ENCODE data around the gene THOC2. TPM values are rescaled to one million over a fixed set of nuclear protein-coding genes. Genes with fewer than 3 reads are reported as not detected.
A peak's percentile ranks its signal among the peaks of the same experiment; 100 is the strongest.
"Not testable (repeated sequence)": the region's sequence is repeated elsewhere in the genome, so short reads cannot be mapped to it uniquely, and the experiment has no call there.

THOC2 gene, protein sequence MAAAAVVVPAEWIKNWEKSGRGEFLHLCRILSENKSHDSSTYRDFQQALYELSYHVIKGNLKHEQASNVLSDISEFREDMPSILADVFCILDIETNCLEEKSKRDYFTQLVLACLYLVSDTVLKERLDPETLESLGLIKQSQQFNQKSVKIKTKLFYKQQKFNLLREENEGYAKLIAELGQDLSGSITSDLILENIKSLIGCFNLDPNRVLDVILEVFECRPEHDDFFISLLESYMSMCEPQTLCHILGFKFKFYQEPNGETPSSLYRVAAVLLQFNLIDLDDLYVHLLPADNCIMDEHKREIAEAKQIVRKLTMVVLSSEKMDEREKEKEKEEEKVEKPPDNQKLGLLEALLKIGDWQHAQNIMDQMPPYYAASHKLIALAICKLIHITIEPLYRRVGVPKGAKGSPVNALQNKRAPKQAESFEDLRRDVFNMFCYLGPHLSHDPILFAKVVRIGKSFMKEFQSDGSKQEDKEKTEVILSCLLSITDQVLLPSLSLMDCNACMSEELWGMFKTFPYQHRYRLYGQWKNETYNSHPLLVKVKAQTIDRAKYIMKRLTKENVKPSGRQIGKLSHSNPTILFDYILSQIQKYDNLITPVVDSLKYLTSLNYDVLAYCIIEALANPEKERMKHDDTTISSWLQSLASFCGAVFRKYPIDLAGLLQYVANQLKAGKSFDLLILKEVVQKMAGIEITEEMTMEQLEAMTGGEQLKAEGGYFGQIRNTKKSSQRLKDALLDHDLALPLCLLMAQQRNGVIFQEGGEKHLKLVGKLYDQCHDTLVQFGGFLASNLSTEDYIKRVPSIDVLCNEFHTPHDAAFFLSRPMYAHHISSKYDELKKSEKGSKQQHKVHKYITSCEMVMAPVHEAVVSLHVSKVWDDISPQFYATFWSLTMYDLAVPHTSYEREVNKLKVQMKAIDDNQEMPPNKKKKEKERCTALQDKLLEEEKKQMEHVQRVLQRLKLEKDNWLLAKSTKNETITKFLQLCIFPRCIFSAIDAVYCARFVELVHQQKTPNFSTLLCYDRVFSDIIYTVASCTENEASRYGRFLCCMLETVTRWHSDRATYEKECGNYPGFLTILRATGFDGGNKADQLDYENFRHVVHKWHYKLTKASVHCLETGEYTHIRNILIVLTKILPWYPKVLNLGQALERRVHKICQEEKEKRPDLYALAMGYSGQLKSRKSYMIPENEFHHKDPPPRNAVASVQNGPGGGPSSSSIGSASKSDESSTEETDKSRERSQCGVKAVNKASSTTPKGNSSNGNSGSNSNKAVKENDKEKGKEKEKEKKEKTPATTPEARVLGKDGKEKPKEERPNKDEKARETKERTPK (N-terminal part only)
- total RNA-seq, result 27.8 TPM
- long read RNA-seq, partial matches to known transcripts, result 29 of 37 reads
- long read RNA-seq, other reads (novel, unspliced or antisense), result 7 of 37 reads

DNA sequence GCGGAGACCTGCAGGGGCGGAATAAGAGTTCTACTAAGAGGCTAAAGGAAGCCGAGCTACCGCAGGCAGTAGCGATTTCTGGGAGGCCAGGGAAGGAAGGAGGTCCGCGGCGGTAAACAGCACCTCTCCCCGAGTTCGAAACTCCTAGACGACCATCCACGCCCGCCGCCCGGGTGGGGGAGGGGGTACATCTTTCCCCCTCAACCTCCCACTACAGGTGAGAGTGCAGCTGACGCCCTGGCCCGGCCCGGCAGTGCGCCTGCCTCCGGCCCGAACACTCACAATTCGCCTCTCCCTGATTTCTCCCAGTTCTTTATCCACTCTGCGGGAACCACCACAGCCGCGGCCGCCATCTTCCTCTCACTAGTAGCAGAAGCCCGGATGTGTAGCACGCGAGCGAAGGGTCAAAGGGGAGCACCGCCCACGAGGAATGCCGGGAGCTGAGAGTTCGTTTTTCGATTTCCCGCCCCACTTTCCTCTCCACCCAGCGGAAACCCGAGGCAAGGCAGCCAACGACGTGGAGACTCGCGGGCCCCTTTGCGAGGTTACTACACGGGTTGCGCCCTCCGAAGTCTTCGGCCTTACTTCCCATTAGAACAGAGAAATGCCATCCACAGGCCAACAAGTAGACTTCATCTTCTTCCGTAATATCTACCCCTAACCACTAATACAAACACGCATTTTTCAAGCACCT is at the start of gene THOC2:
TSS of gene THOC2 (minus strand) at position 383 of the 694 bp plus-strand sequence. CDS start at position 353, 30 bp downstream.
- DNase-seq (ENCODE audit: low spot score), result peak; percentile 92
- intact Hi-C loops (cut with DNase I), result no loop called here

GRCh38 chrX:123781786-123782185 is 48.9 kb upstream of the THOC2 start:
- DNase-seq (ENCODE audit: low spot score); intact Hi-C loops (cut with DNase I): not testable (repeated sequence)

DNA sequence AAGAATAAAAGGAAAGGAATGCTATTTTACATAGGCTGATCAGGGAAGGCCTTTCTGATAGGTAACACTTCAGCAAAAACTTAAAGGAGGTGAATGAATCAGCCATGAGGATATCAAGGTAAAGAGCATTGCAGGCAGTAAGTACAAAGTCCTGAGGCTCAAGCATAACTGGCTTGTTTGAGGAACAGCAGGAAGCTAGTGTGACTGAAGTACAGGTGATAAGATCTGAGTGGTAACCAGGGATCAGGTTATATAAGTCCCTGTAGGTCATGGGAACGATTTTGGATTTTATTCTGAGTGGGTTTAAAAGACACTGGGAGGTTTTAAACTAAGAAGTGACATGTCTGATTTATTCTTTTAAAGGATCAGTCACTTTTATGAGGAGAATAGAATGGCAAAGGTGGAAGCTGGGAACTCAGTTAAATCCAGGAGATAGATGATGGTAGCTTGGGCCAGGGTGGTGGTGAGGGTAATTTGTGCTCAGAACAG is 47.1 kb upstream of the THOC2 start:
- intact Hi-C loops (cut with DNase I), result no loop called here
- no peak for DNase-seq (ENCODE audit: low spot score)

GRCh38 chrX:123773258-123773988 is 40.6 kb upstream of the THOC2 start:
- no peak for DNase-seq (ENCODE audit: low spot score)
- intact Hi-C loops (cut with DNase I), result no loop called here

GRCh38 chrX:123771449-123772064 is 38.7 kb upstream of the THOC2 start:
- DNase-seq (ENCODE audit: low spot score), result no peak
- intact Hi-C loops (cut with DNase I), result no loop called here

DNA sequence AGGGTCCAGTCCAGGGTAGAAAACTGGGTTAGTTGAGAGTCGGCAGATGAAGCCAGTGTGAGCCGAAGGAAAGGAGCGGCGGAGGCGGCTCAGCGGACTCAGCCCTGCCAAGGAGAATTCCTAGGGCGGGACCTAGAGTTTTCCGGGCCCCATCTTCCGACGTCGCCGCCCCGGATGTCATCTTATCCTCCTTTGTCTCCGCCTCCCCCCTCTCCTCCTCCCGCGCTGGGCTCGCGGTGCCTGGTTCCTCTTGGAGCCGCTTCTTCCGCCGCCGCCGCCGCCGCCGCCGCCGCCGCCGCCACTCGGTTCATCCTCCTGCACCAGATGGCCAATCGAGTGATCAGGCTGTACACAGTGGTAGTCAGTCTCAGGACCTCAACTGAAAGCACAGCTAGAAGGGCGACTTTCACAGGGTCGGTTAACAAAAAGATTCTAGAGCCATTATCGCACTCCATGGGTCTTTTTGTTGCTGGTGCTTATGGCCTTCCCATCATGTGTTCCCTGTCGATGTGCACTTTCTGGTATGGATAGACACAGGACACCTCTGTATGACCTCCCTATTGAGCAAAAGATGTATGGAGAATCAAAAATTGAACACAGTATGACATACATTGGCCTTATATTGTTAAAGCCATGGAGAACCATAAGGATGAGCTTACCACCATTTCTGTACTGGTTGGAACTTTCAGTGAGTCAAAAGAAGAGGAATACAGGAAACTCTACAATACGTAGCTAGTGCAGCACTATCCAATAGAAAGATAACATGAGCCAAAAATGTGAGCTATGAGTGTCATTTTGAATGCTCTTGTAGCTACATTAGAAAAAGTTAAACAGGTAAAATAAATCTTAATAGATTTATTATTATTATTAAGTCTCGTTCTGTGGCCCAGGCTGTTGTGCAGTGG is 32.4 kb upstream of the THOC2 start:
- DNase-seq (ENCODE audit: low spot score), result peak; percentile 92
- intact Hi-C loops (cut with DNase I), result no loop called here

DNA sequence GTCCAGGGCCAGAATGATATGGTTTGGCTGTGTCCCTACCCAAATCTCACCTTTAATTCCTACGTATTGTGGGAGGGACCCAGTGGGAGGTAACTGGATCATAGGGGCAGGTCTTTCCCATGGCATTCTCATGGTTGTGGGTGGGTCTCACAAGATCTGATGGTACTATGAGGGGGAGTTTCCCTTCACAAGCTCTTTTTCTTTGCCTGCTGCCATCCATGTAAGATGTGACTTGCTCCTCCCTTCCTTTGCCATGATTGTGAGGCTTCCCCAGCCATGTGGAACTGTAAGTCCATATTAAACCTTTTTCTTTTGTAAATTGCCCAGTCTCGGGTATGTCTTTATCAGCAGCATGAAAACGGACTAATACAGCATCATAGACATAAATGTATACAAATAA is 27.0 kb upstream of the THOC2 start:
- intact Hi-C loops (cut with DNase I); DNase-seq (ENCODE audit: low spot score): not testable (repeated sequence)

DNA sequence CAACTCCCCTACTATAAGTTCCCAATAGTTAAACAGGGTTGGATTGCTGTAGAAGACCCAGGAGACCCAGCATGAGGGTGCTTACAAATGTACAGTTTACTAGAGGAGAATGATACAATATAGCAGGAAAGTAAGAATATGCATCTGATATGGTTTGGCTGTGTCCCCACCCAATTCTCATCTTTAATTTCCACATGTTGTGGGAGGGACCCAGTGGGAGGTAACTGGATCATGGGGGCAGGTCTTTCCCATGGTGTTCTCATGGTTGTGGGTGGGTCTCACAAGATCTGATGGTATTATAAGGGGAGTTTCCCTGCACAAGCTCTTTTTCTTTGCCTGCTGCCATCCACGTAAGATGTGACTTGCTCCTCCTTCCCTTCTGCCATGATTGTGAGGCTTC is 24.9 kb upstream of the THOC2 start:
- DNase-seq (ENCODE audit: low spot score); intact Hi-C loops (cut with DNase I): not testable (repeated sequence)

- no peak for DNase-seq (ENCODE audit: low spot score)
- intact Hi-C loops (cut with DNase I), result no loop called here
These were observed 23.5 kb upstream of the THOC2 start for GRCh38 chrX:123756320-123756719.

- no peak for DNase-seq (ENCODE audit: low spot score)
- intact Hi-C loops (cut with DNase I), result no loop called here
These were observed 22.3 kb upstream of the THOC2 start for GRCh38 chrX:123755107-123755506.

DNA sequence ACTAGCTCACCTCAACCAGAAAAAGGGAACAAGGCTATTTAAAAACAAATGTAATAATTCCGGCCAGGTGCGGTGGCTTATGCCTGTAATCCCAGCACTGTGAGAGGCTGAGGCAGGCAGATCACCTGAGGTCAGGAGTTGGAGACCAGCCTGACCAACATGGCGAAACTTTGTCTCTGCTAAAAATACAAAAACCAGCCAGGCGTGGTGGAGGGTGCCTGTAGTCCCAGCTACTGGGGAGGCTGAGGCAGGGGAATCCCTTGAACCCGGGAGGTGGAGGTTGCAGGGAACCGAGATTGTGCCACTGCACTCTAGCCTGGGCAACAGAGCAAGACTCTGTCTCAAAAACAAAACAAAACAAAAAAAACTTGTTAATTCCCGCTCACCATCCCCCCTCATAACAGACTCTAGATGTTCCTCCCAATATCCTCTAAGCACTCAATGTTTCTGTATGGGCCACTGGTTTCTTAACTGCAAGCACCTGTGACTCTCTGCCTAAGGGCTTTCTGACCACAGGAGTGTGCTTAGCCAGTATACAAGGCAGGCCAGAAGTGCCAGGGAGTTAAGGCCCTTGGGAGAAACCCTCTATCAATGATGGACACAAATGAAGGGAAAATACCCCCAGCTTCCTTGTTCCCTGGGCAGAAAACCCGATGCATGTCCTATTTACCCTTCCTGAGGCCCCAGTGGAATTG is 21.0 kb upstream of the THOC2 start:
- no peak for DNase-seq (ENCODE audit: low spot score)
- intact Hi-C loops (cut with DNase I), result no loop called here

DNA sequence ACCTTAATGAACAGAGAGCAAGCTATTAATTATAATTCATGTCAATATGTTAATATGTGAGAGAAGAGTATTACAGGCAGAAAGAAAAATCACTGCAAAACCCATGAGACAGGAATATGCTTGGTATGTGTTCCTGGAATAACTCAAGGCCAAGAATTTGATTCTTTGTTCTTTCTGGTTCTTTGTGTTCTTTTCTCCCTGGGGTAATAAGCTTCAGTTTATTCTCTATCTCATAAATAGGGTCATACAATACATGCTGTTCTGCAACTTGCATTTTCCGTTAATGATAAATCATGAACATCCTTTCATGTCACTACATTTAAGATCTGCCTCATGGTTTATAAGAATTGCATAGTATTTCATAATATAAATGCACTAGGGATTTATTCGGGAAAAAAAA is 16.8 kb upstream of the THOC2 start:
- intact Hi-C loops (cut with DNase I), result no loop called here
- DNase-seq (ENCODE audit: low spot score), result no peak

DNA sequence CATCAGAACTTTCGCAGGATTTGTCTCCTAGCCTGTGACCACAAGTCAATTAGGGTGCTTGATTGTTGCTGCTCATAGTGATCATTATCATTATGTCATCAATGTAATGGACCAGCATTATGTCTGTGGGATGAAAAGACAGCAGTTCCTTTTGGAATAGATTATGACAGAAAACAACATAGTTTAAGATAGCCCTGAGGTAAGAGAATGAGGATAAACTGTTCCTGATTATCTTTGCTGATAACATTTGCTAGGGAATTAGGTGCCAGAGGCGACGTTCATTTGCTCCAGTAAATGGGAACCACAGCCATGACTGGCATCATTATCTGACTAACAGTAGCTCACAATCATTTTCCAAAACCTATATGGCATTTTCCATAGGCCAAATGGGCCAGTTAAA is 12.7 kb upstream of the THOC2 start:
- no peak for DNase-seq (ENCODE audit: low spot score)
- intact Hi-C loops (cut with DNase I), result no loop called here

GRCh38 chrX:123743312-123743711 is 10.5 kb upstream of the THOC2 start:
- DNase-seq (ENCODE audit: low spot score), result no peak

GRCh38 chrX:123742440-123742839 is 9.6 kb upstream of the THOC2 start:
- DNase-seq (ENCODE audit: low spot score), result no peak
- intact Hi-C loops (cut with DNase I), result no loop called here

More at GRCh38 chrX:123743312-123743711, 10.5 kb upstream of the THOC2 start:
- intact Hi-C loops (cut with DNase I), result no loop called here

DNA sequence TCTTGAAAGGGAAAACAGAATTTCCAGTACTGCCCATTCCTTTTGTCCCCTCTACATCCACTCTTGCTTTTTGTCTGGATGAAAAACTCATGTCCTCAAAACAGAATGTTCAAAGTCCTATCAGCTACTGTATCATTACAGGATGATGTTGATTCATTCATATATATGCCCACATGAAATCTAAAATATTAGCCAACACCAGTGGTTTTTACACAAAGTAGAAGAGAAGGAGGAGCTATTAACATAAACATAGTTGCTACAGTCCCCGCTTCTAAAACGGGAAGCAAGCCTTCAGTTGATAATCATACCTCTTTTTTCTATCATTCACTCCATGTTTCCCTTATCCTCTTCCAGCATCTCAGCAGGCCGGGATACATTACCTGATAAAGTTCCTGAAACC is 7.7 kb upstream of the THOC2 start:
- DNase-seq (ENCODE audit: low spot score), result no peak
- intact Hi-C loops (cut with DNase I), result no loop called here
